Testis (tissue), 5 donors: ENCODE data around the gene SOCS4. TPM values are rescaled to one million over a fixed set of nuclear protein-coding genes. Genes with fewer than 3 reads are reported as not detected.

Source experiments
- DNase-seq: peaks from one replicate; pipeline ENCODE4 v3.0.0-alpha.2; 2019
- H3K27ac ChIP-seq, 2 donors: fragments of 200-600 bp; sonication (generic); one replicate each; pipeline ENCODE4 v1.5.1; 2019
- H3K27me3 ChIP-seq: fragments of 200-600 bp; sonication (generic); one replicate; pipeline ENCODE4 v1.5.1; 2019
- H3K36me3 ChIP-seq: fragments of 200-600 bp; sonication (generic); one replicate; pipeline ENCODE4 v1.5.1; 2017; ENCODE audit warnings: low read depth; ENCODE audit errors: missing control alignments
- H3K4me1 ChIP-seq: fragments of 200-600 bp; sonication (generic); one replicate; pipeline ENCODE4 v1.5.1; 2019
- H3K4me3 ChIP-seq, 2 donors: fragments of 200-600 bp; sonication (generic); one replicate each; pipeline ENCODE4 v1.5.1; 2017 to 2019
- H3K9me3 ChIP-seq: fragments of 200-600 bp; sonication (generic); one replicate; pipeline ENCODE4 v1.5.1; 2017
- CTCF ChIP-seq, 3 experiments: fragments of 450-650 bp in 2 of 3; fragments of 200-600 bp in 1 of 3; sonication (generic) in 1 of 3; IDR thresholded peaks; one replicate each; pipeline ENCODE4 v1.5.1; 2016 to 2019; ENCODE audit warnings: antibody characterized with exemption in 3 of 3, mild to moderate bottlenecking in 2 of 3, moderate library complexity in 1 of 3
- POLR2A ChIP-seq: fragments of 450-650 bp; IDR thresholded peaks from one replicate; pipeline ENCODE4 v1.6.1; 2017; ENCODE audit warnings: antibody characterized with exemption, mild to moderate bottlenecking, moderate library complexity
- WGBS, 2 donors: methylation state at CpG; one replicate each; pipeline ENCODE4 v1.1.5; 2018; 5-methylcytosine and 5-hydroxymethylcytosine counted together
- intact Hi-C: fragments of 100-400 bp; cut with DNase I; formaldehyde crosslinking; loops from one replicate; pipeline ENCODE4 v1.15.1; 2023; ENCODE audit warnings: low total_unique reads
- long read RNA-seq, 2 donors: transcript quantifications; one replicate each; lab custom pipeline, GENCODE V29; 2026
- polyA plus RNA-seq: library from polyadenylated mRNA; stranded (reverse); fragments of 350-450 nt; fragmentation: Illumina TruSeq; extraction: RNeasy Lipid Tissue Mini Kit (QIAGEN cat#74804); gene quantifications from one replicate; pipeline ENCODE4 v1.2.3, GENCODE V29; 2014; ENCODE audit warnings: low read depth, low replicate concordance; ENCODE audit not compliant: insufficient read depth
- total RNA-seq, 2 donors: library from RNA; depleted of rRNA; stranded (reverse); fragments of >200 nt; gene quantifications; one replicate each; pipeline ENCODE4 v1.2.3, GENCODE V29; 2016

SOCS4 gene
- total RNA-seq (10 to 100 TPM in 1 of 2 donors, 1 to 10 TPM in 1; 7.7 to 11.4 TPM), polyA plus RNA-seq (7.5 TPM)
- long read RNA-seq, donor 1, full-length matches to known transcripts = 7 of 7 reads
- long read RNA-seq, donor 1, partial matches to known transcripts = 0 of 7 reads
- long read RNA-seq, donor 1, other reads (novel, unspliced or antisense) = 0 of 7 reads
- long read RNA-seq, donor 2, full-length matches to known transcripts = 6 of 6 reads
- long read RNA-seq, donor 2, partial matches to known transcripts = 0 of 6 reads
- long read RNA-seq, donor 2, other reads (novel, unspliced or antisense) = 0 of 6 reads

GRCh38 chr14:55026793-55027561, at the start of gene SOCS4, which contains the start of gene WDHD1:
Gene SOCS4 (plus strand): TSS chr14:55027236. CDS start chr14:55043042, 15,806 bp downstream.
Gene WDHD1 (minus strand): TSS chr14:55027099. CDS start chr14:55026787, 312 bp downstream.
- DNase-seq = peak; percentile 95
- intact Hi-C loops = no loop called here
- 1% methylated on average over 46 to 56 of the region's 56 CpGs for WGBS, 2 donors
- Histone ChIP-seq H3K9me3 (no peaks in the 10 kb centered on the region), H3K27ac (peak within 1 kb of the TSS; percentile 82 to 86), H3K36me3 (no peaks in the 10 kb centered on the region), H3K4me3 (peak within 1 kb of the TSS; percentile 70 to 92), H3K27me3 (no peaks in the 10 kb centered on the region), H3K4me1 (peaks cover 17% of the 10 kb centered on the region)
- no peak for TF ChIP-seq CTCF (IDR thresholded peaks at IDR 0.05)
- no peak for TF ChIP-seq POLR2A

- Histone ChIP-seq H3K4me1 (no peaks in the 10 kb centered on the region), H3K36me3 (no peaks in the 10 kb centered on the region), H3K9me3 (no peaks in the 10 kb centered on the region), H3K27me3 (no peaks in the 10 kb centered on the region), H3K4me3 (no peak overlapping the region), H3K27ac (no peak overlapping the region)
- intact Hi-C loops = no loop called here
- DNase-seq = no peak
- TF ChIP-seq CTCF (IDR thresholded peaks at IDR 0.05) (no peak), POLR2A (no peak)
- 81 to 85% methylated on average over 3 of the region's 3 CpGs for WGBS, 2 donors
Measured at GRCh38 chr14:54979039-54979438, 48.0 kb upstream of the SOCS4 start.

GRCh38 chr14:54981698-54982097, 45.3 kb upstream of the SOCS4 start:
- Histone ChIP-seq H3K36me3 (no peaks in the 10 kb centered on the region), H3K27me3 (no peaks in the 10 kb centered on the region), H3K9me3 (no peaks in the 10 kb centered on the region), H3K27ac (no peak overlapping the region), H3K4me3 (no peak overlapping the region), H3K4me1 (no peaks in the 10 kb centered on the region)
- 62 to 69% methylated on average over 6 of the region's 6 CpGs for WGBS, 2 donors
- no peak for DNase-seq
- intact Hi-C loops = no loop called here
- TF ChIP-seq CTCF (IDR thresholded peaks at IDR 0.05) (peak in 1 of 3 experiments; percentile 50), POLR2A (no peak)

- intact Hi-C loops = no loop called here
- no peaks in the 10 kb centered on the region for H3K4me1 ChIP-seq
- no peaks in the 10 kb centered on the region for H3K9me3 ChIP-seq
- 88 to 94% methylated on average over 4 of the region's 4 CpGs for WGBS, 2 donors
- no peak overlapping the region for H3K27ac ChIP-seq
- H3K36me3 ChIP-seq = no peaks in the 10 kb centered on the region
- no peaks in the 10 kb centered on the region for H3K27me3 ChIP-seq
- DNase-seq = no peak
- H3K4me3 ChIP-seq = no peak overlapping the region
- TF ChIP-seq POLR2A (no peak), CTCF (IDR thresholded peaks at IDR 0.05) (no peak)
Measured at GRCh38 chr14:54985156-54985555, 41.9 kb upstream of the SOCS4 start.
